Kidney (tissue), 14 donors: ENCODE results near the gene ATP8B2. TPM values are rescaled to one million over a fixed set of nuclear protein-coding genes. Genes with fewer than 3 reads are reported as not detected.

Source experiments
- DNase-seq, 5 donors: peaks; one replicate each; pipeline ENCODE4 v3.0.0-alpha.2; 2013 to 2020
- FAIRE-seq: peaks from 2 replicates; lab custom pipeline; 2012; peaks lifted over from hg19 to GRCh38; lab: Jason Lieb, UNC
- H3K27ac ChIP-seq, 2 donors: one replicate each; pipeline ENCODE4 v1.7.0; 2013; ENCODE audit warnings: low read depth in 2 of 2, low read length in 2 of 2, inconsistent platforms in 1 of 2
- H3K27me3 ChIP-seq: one replicate; pipeline ENCODE4 v1.7.1; 2013; ENCODE audit warnings: low read length, inconsistent platforms; ENCODE audit not compliant: control insufficient read depth, insufficient read depth
- H3K36me3 ChIP-seq, 3 donors: one replicate each; pipeline versions ENCODE4 v1.7.0 to v1.7.1; 2013; ENCODE audit warnings: low read length in 3 of 3, control low read depth in 1 of 3, inconsistent platforms in 1 of 3; ENCODE audit not compliant: insufficient read depth in 3 of 3, control insufficient read depth in 2 of 3
- H3K4me1 ChIP-seq, 3 donors: one replicate each; pipeline versions ENCODE4 v1.7.0 to v1.7.1; 2013; ENCODE audit warnings: low read length in 3 of 3, inconsistent platforms in 1 of 3, low read depth in 1 of 3; ENCODE audit not compliant: control insufficient read depth in 2 of 3, insufficient read depth in 2 of 3
- H3K4me3 ChIP-seq, 3 donors: one replicate each; pipeline versions ENCODE4 v1.7.0 to v1.8.1; 2013; ENCODE audit warnings: low read length in 3 of 3, control low read depth in 1 of 3, inconsistent platforms in 1 of 3
- H3K9ac ChIP-seq, 3 donors: one replicate each; pipeline versions ENCODE4 v1.7.0 to v1.7.1; 2013; ENCODE audit warnings: low read length in 3 of 3, control low read depth in 1 of 3, inconsistent platforms in 1 of 3
- H3K9me3 ChIP-seq, 3 donors: one replicate each; pipeline versions ENCODE4 v1.7.0 to v1.7.1; 2013; ENCODE audit warnings: low read length in 3 of 3, control low read depth in 1 of 3, inconsistent platforms in 1 of 3; ENCODE audit not compliant: control insufficient read depth in 2 of 3, insufficient read depth in 1 of 3
- intact Hi-C: fragments of 100-400 bp; cut with DNase I; formaldehyde crosslinking; loops from one replicate; pipeline ENCODE4 v1.11.1; 2022
- polyA plus RNA-seq: library from polyadenylated mRNA; stranded (reverse); fragments of 350-450 nt; fragmentation: Illumina TruSeq; extraction: RNeasy Lipid Tissue Mini Kit (QIAGEN cat#74804); gene quantifications from one replicate; pipeline ENCODE4 v1.2.3, GENCODE V29; 2014; ENCODE audit warnings: low read depth, low replicate concordance; ENCODE audit not compliant: insufficient read depth
- total RNA-seq: library from RNA; stranded (reverse); fragmentation: NEBNext Ultra II Directional; extraction: Animal tissue kit (Norgen Biotek cat#: 25700); gene quantifications from one replicate; pipeline ENCODE4 v1.2.1, GENCODE V29; 2021
- TF ChIP-seq, protein P1 (sequence below): IDR thresholded peaks from 3 replicates; pipeline ENCODE4 v1.5.1; 2012; ENCODE audit warnings: mild to moderate bottlenecking, moderate library complexity, borderline replicate concordance; ENCODE audit not compliant: insufficient read depth; ENCODE audit errors: extremely low read depth
- donor health status: control.
- donor health status: control.
- donor health status: control.
- donor health status: control.
- donor health status: control.
- donor health status: DM: yes; HTN: yes; CAD: no.
- donor health status: Normal renal cell carcinoma (clear cell type).

The ATP8B2 gene
- total and polyA plus RNA-seq, 2 donors from 2014 or later = 6.2 to 40.9 TPM

DNA sequence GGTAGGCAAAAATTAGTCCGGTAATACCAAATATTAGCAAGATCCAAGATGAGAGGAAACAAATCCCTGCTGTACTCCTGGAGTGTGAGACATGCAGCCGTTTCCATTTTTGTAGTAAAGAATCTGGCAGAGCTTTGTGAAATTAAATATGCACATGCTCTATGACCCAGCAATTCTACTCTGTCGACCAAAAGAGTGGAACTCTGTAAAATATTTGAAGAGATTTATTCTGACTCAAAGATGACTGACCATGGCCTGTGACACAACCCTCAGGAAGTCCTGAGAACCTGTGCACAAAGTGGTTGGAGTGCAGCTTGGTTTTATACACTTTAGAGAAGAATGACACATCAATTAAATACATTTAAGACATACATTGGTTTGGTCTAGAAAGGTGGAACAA, 36.7 kb upstream of the ATP8B2 start:
- no peak overlapping the region for H3K4me3 ChIP-seq
- intact Hi-C loops = no loop called here

DNA sequence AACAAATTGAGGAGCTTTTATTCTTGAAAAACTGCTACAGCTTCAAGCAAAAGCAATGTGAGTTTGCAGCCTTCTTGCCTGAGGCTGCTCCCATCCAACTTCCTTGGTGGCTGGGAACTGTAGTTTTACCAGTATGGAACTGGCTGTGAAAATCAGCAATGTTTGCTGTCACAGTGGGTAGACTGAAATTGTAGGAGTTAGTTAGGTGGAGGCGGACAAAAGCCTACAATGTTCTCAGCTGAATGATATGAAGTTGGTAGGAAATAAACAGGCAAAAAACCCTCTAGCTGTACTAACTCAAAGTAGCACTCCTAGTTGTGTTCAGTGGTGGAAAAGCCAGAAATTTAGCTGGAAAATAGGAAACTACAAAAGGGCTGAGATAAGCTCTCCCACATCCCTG, 34.4 kb upstream of the ATP8B2 start:
- FAIRE-seq (no peak), DNase-seq (no peak)
- TF ChIP-seq, protein P1, sequence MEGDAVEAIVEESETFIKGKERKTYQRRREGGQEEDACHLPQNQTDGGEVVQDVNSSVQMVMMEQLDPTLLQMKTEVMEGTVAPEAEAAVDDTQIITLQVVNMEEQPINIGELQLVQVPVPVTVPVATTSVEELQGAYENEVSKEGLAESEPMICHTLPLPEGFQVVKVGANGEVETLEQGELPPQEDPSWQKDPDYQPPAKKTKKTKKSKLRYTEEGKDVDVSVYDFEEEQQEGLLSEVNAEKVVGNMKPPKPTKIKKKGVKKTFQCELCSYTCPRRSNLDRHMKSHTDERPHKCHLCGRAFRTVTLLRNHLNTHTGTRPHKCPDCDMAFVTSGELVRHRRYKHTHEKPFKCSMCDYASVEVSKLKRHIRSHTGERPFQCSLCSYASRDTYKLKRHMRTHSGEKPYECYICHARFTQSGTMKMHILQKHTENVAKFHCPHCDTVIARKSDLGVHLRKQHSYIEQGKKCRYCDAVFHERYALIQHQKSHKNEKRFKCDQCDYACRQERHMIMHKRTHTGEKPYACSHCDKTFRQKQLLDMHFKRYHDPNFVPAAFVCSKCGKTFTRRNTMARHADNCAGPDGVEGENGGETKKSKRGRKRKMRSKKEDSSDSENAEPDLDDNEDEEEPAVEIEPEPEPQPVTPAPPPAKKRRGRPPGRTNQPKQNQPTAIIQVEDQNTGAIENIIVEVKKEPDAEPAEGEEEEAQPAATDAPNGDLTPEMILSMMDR = no peak
- Histone ChIP-seq H3K4me1 (no peaks in the 10 kb centered on the region), H3K9me3 (peaks cover 0 to 6% (median 0%) of the 10 kb centered on the region in 3 donors), H3K4me3 (no peak overlapping the region), H3K27me3 (no peaks in the 10 kb centered on the region), H3K27ac (no peak overlapping the region), H3K36me3 (no peaks in the 10 kb centered on the region), H3K9ac (no peak overlapping the region)
- intact Hi-C loops = no loop called here

More for the DNA sequence above, 36.7 kb upstream of the ATP8B2 start:
- H3K36me3 ChIP-seq = no peaks in the 10 kb centered on the region
- H3K27ac ChIP-seq = no peak overlapping the region
- no peaks in the 10 kb centered on the region for H3K9me3 ChIP-seq
- H3K27me3 ChIP-seq = no peaks in the 10 kb centered on the region
- H3K4me1 ChIP-seq = no peaks in the 10 kb centered on the region
- TF ChIP-seq, protein P1 = no peak
- no peak overlapping the region for H3K9ac ChIP-seq
- FAIRE-seq (no peak), DNase-seq (no peak)

DNA sequence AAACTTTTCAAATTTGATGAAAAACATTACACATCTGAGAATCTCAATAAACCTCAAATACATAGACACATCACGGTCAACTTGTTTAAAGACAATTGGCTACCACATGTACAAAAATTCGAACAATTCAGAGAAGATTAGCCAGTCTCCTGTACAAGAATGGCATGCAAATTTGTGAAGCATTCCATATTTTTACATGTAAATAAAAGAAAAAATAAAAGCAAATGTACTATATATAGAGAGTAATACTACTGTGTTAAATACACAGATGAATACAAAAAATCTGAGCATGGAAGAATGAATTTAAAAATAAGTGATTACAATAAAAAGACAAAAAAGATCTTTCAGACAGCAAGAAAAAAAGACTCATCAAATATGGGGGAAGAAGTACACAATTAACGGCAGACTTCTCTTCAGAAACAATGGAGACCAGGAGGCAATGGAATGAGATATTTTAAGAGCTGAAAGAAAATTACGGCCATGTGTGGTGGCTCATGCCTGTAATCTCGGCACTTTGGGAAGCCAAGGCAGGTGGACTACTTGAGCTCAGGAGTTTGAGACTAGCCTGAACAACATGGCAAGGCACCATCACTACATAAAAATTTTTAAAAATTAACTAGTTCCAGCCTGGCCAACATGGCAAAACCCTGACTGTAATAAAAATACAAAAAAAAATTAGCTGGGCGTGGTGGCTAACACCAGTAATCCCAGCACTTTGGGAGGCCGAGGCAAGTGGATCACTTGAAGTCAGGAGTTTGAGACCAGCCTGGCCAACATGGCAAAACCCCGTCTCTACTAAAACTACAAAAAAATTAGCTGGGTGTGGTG, 29.7 kb upstream of the ATP8B2 start:
- Histone ChIP-seq H3K4me3 (no peak overlapping the region), H3K4me1 (no peaks in the 10 kb centered on the region), H3K27ac (no peak overlapping the region), H3K27me3 (no peaks in the 10 kb centered on the region), H3K36me3 (no peaks in the 10 kb centered on the region), H3K9ac (no peak overlapping the region), H3K9me3 (peaks cover 0 to 6% (median 0%) of the 10 kb centered on the region in 3 donors)
- TF ChIP-seq, protein P1 = no peak
- FAIRE-seq (no peak), DNase-seq (no peak)
- intact Hi-C loops = no loop called here
